GM19023 (cell line): Measurements from ENCODE around the gene SPDYC.

Experiments
- ATAC-seq: cut with Tn5 transposase; IDR thresholded peaks from one replicate; pipeline ENCODE4 v1.9.1; 2021; ENCODE audit warnings: mild to moderate bottlenecking, moderate library complexity; ENCODE audit not compliant: unreplicated experiment

The SPDYC gene

GRCh38 chr11:65218446-65218845 lies 48.4 kb downstream of the SPDYC start:
- no peak for ATAC-seq

GRCh38 chr11:65219930-65220213 lies 49.8 kb downstream of the SPDYC start:
- ATAC-seq: no peak

GRCh38 chr11:65221026-65221425 lies 51.0 kb downstream of the SPDYC start:
- ATAC-seq: no peak
